Right lobe of liver (tissue), 4 donors: ENCODE data around the gene ARHGEF16.

ENCODE experiments used
- CTCF ChIP-seq, 4 donors: fragments of 200-600 bp in 3 of 4; fragments of 450-650 bp in 1 of 4; IDR thresholded peaks; one replicate each; pipeline versions ENCODE4 v1.5.1 to v1.8.0; 2016 to 2022; ENCODE audit warnings: antibody characterized with exemption in 4 of 4, mild to moderate bottlenecking in 2 of 4
- POLR2A ChIP-seq: fragments of 450-650 bp; IDR thresholded peaks from one replicate; pipeline ENCODE4 v1.6.1; 2017; ENCODE audit warnings: antibody characterized with exemption, mild to moderate bottlenecking
- donor health status: DM: no; HTN: no; CAD: no.
- donor health status: DM: no; HTN: no; CAD: no.
- donor health status: DM: no; HTN: yes; CAD: no.

- no peak for TF ChIP-seq CTCF (IDR thresholded peaks at IDR 0.05)
- no peak for TF ChIP-seq POLR2A
Observed at GRCh38 chr1:3511856-3512255, 57.4 kb downstream of the ARHGEF16 start.
